A549 (cell line): Measurements from ENCODE around the gene PTPRG.
"Not testable (repeated sequence)": the region's sequence is repeated elsewhere in the genome, so short reads cannot be mapped to it uniquely, and the experiment has no call there.

ENCODE experiments used
- CTCF ChIP-seq: fragments of >200 bp; sonication (Bioruptor Twin); formaldehyde crosslinking; IDR thresholded peaks from 3 replicates; pipeline ENCODE4 v1.5.1; 2016
- GATA3 ChIP-seq: IDR thresholded peaks from 2 replicates; pipeline ENCODE4 v1.6.1; 2012; ENCODE audit warnings: borderline replicate concordance

- TF ChIP-seq CTCF, GATA3: not testable (repeated sequence)
Measured at GRCh38 chr3:62038798-62039197, 477.4 kb downstream of the PTPRG start.
